Measurements from ENCODE around the gene RARRES1.

RARRES1 gene

GRCh38 chr3:158658889-158659288 is 73.4 kb downstream of the RARRES1 start (continued):
- TF ChIP-seq ZBTB10 (tag by site-specific recombination; IDR thresholded peaks at IDR 0.05) (no peak), ZNF266 (tag by site-specific recombination; IDR thresholded peaks at IDR 0.05; ENCODE audit: low read depth) (no peak), ZBTB7A (tag by site-specific recombination; IDR thresholded peaks at IDR 0.05; ENCODE audit: low read depth) (no peak), ZNF248 (tag by site-specific recombination; IDR thresholded peaks at IDR 0.05) (no peak), ZXDB (tag by site-specific recombination; IDR thresholded peaks at IDR 0.05) (no peak), YY1 (tag by site-specific recombination; IDR thresholded peaks at IDR 0.05) (no peak)

GRCh38 chr3:158652463-158652862 is 79.8 kb downstream of the RARRES1 start:
- ChIA-PET POLR2A (no interaction called here), CTCF (interaction anchor here (1.7 kb wide), 1 partner anchor 8 kb away, joined by 4 read pairs; no protein-coding TSS in a partner anchor)
- no peaks in the 10 kb centered on the region for H3K4me1 ChIP-seq (ENCODE audit: control insufficient read depth, insufficient read depth, low read length)
- no peak for TF ChIP-seq ZNF555 (tag by site-specific recombination; conservative IDR thresholded peaks at IDR 0.05)
- TF ChIP-seq PRDM1 (tag by site-specific recombination; IDR thresholded peaks at IDR 0.05): no peak
- TF ChIP-seq KLF10 (tag by site-specific recombination; IDR thresholded peaks at IDR 0.05): no peak
- TF ChIP-seq, protein P1, sequence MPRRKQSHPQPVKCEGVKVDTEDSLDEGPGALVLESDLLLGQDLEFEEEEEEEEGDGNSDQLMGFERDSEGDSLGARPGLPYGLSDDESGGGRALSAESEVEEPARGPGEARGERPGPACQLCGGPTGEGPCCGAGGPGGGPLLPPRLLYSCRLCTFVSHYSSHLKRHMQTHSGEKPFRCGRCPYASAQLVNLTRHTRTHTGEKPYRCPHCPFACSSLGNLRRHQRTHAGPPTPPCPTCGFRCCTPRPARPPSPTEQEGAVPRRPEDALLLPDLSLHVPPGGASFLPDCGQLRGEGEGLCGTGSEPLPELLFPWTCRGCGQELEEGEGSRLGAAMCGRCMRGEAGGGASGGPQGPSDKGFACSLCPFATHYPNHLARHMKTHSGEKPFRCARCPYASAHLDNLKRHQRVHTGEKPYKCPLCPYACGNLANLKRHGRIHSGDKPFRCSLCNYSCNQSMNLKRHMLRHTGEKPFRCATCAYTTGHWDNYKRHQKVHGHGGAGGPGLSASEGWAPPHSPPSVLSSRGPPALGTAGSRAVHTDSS (tag by site-specific recombination; IDR thresholded peaks at IDR 0.05): no peak
- TF ChIP-seq ZBTB1 (tag by site-specific recombination; IDR thresholded peaks at IDR 0.05): no peak
- TF ChIP-seq ZNF791 (tag by site-specific recombination; IDR thresholded peaks at IDR 0.05): no peak
- no peak for TF ChIP-seq ZNF549 (tag by site-specific recombination; IDR thresholded peaks at IDR 0.05)
- TF ChIP-seq GLIS1 (tag by site-specific recombination; IDR thresholded peaks at IDR 0.05): no peak
- no peak for TF ChIP-seq ZNF521 (tag by site-specific recombination; IDR thresholded peaks at IDR 0.05)
- no peak overlapping the region for H3K4me3 ChIP-seq (ENCODE audit: low read depth, low read length)
- no peaks in the 10 kb centered on the region for H3K9me3 ChIP-seq (ENCODE audit: control insufficient read depth, insufficient read depth, low read depth, low read length)
- H3K36me3 ChIP-seq (ENCODE audit: control insufficient read depth in 2 of 2, insufficient read depth in 1 of 2, low read length in 2 of 2): peaks cover 20 to 83% of the 10 kb centered on the region in 2 experiments
- no peak overlapping the region for H3K27ac ChIP-seq (ENCODE audit: extremely low read depth, low read depth, low read length)

GRCh38 chr3:158651192-158651591 is 81.1 kb downstream of the RARRES1 start:
- CTCF ChIA-PET: interaction anchor here (0.8 to 1.7 kb wide), 2 partner anchors 9 to 138 kb away, joined by 4 to 5 read pairs; no protein-coding TSS in a partner anchor
- POLR2A ChIA-PET: no interaction called here
- no peaks in the 10 kb centered on the region for H3K9me3 ChIP-seq (ENCODE audit: control insufficient read depth, insufficient read depth, low read depth, low read length)
- no peak overlapping the region for H3K4me3 ChIP-seq (ENCODE audit: low read depth, low read length)
- no peak overlapping the region for H3K27ac ChIP-seq (ENCODE audit: extremely low read depth, low read depth, low read length)
- no peaks in the 10 kb centered on the region for H3K4me1 ChIP-seq (ENCODE audit: control insufficient read depth, insufficient read depth, low read length)
- H3K36me3 ChIP-seq (ENCODE audit: control insufficient read depth in 2 of 2, insufficient read depth in 1 of 2, low read length in 2 of 2): peaks cover 22 to 88% of the 10 kb centered on the region in 2 experiments
- TF ChIP-seq ZSCAN30 (tag by site-specific recombination; IDR thresholded peaks at IDR 0.05): no peak
- TF ChIP-seq ZFP37 (tag by site-specific recombination; IDR thresholded peaks at IDR 0.05): no peak
- TF ChIP-seq BCL6B (tag by site-specific recombination; IDR thresholded peaks at IDR 0.05): no peak
- TF ChIP-seq ZNF624 (tag by site-specific recombination; IDR thresholded peaks at IDR 0.05): no peak
- TF ChIP-seq ZNF239 (tag by site-specific recombination; IDR thresholded peaks at IDR 0.05): no peak
- no peak for TF ChIP-seq ZNF404 (tag by site-specific recombination; IDR thresholded peaks at IDR 0.05)
- TF ChIP-seq GLI2 (tag by site-specific recombination; IDR thresholded peaks at IDR 0.05; ENCODE audit: borderline replicate concordance, low read depth): no peak
- no peak for TF ChIP-seq PRDM6 (tag by site-specific recombination; IDR thresholded peaks at IDR 0.05)
- no peak for TF ChIP-seq OSR2 (tag by site-specific recombination; IDR thresholded peaks at IDR 0.05)
- no peak for TF ChIP-seq ZFHX2 (tag by site-specific recombination; conservative IDR thresholded peaks at IDR 0.05)
- no peak for TF ChIP-seq ZNF530 (tag by site-specific recombination; IDR thresholded peaks at IDR 0.05; ENCODE audit: low read depth)
- no peak for TF ChIP-seq ZNF610 (tag by site-specific recombination; IDR thresholded peaks at IDR 0.05; ENCODE audit: borderline replicate concordance)
- TF ChIP-seq YY1 (tag by site-specific recombination; IDR thresholded peaks at IDR 0.05): no peak
- no peak for TF ChIP-seq ZNF76 (tag by site-specific recombination; IDR thresholded peaks at IDR 0.05; ENCODE audit: borderline replicate concordance, low read depth)
- no peak for TF ChIP-seq ZNF837 (tag by site-specific recombination; IDR thresholded peaks at IDR 0.05)
- no peak for TF ChIP-seq SP2 (tag by site-specific recombination; IDR thresholded peaks at IDR 0.05)
